Renal pelvis (tissue), 4 donors: ENCODE measurements around the gene KCNJ14. TPM values are rescaled to one million over a fixed set of nuclear protein-coding genes. Genes with fewer than 3 reads are reported as not detected.
"Not testable (repeated sequence)": the region's sequence is repeated elsewhere in the genome, so short reads cannot be mapped to it uniquely, and the experiment has no call there.

Experiments used
- DNase-seq: peaks from one replicate; pipeline ENCODE4 v3.0.0-alpha.2; 2013
- polyA plus RNA-seq, 3 donors: library from polyadenylated mRNA; unstranded; fragments of 120-200 nt; gene quantifications; one replicate each; pipeline ENCODE4 v1.2.1, GENCODE V29; 2013; ENCODE audit not compliant: insufficient read length in 3 of 3

KCNJ14 gene
- polyA plus RNA-seq, 3 donors, result 0.61 to 1.0 (median 1.0) TPM

GRCh38 chr19:48487948-48488347 is 32.6 kb downstream of the KCNJ14 start:
- no peak for DNase-seq

- not testable (repeated sequence) for DNase-seq
Observed at GRCh38 chr19:48488478-48488877, 33.1 kb downstream of the KCNJ14 start.

- DNase-seq, result no peak
Observed at GRCh38 chr19:48489608-48490216, 34.3 kb downstream of the KCNJ14 start.

GRCh38 chr19:48490981-48491792 is 35.8 kb downstream of the KCNJ14 start:
- no peak for DNase-seq

- DNase-seq, result no peak
Observed at GRCh38 chr19:48491793-48492123, 36.4 kb downstream of the KCNJ14 start.

GRCh38 chr19:48492925-48493717 is 37.7 kb downstream of the KCNJ14 start:
- DNase-seq, result peak; percentile 90

GRCh38 chr19:48493718-48494401 is 38.5 kb downstream of the KCNJ14 start:
- DNase-seq, result no peak

GRCh38 chr19:48495396-48495795 is 40.0 kb downstream of the KCNJ14 start:
- no peak for DNase-seq

- no peak for DNase-seq
Observed at GRCh38 chr19:48496959-48497727, 41.8 kb downstream of the KCNJ14 start.

- DNase-seq, result no peak
Observed at GRCh38 chr19:48497728-48498594, 42.6 kb downstream of the KCNJ14 start.

- DNase-seq, result no peak
Observed at GRCh38 chr19:48498595-48499311, 43.4 kb downstream of the KCNJ14 start.

GRCh38 chr19:48499316-48500090 is 44.1 kb downstream of the KCNJ14 start:
- DNase-seq, result no peak

GRCh38 chr19:48500830-48501493 is 45.6 kb downstream of the KCNJ14 start:
- DNase-seq, result no peak

GRCh38 chr19:48501494-48502349 is 46.3 kb downstream of the KCNJ14 start:
- DNase-seq, result peak; percentile 92

GRCh38 chr19:48502350-48503018 is 47.1 kb downstream of the KCNJ14 start:
- DNase-seq, result no peak

GRCh38 chr19:48506138-48506733 is 50.9 kb downstream of the KCNJ14 start:
- DNase-seq, result no peak
